Fibroblast of upper back skin (primary cell): ENCODE measurements around the gene LEP.

Source experiments
- DNase-seq: peaks from one replicate; pipeline ENCODE4 v3.0.0-alpha.2; 2013

The LEP gene

GRCh38 chr7:128251337-128251736 is 10.3 kb downstream of the LEP start:
- DNase-seq, result no peak

DNA sequence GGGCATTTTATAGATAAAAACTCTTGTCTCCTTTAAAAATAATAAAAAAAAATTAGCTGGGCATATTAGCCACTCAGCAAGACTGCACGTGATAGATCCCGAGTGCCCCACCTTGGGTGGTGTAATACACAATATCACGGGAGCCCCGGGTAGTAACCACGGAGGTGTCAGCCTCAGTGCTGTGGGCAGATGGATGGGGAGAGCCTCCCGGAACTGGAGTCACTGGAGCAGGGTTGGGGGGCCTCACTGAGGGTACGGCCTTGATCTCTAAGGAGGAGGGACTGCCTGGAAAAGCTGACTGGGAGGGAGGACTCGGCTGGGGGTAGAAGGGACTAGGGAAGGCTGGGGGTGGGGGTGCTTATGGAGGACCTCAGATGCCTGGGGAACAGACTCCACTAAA is 12.6 kb downstream of the LEP start:
- no peak for DNase-seq

GRCh38 chr7:128254470-128254869 is 13.4 kb downstream of the LEP start:
- DNase-seq, result no peak

DNA sequence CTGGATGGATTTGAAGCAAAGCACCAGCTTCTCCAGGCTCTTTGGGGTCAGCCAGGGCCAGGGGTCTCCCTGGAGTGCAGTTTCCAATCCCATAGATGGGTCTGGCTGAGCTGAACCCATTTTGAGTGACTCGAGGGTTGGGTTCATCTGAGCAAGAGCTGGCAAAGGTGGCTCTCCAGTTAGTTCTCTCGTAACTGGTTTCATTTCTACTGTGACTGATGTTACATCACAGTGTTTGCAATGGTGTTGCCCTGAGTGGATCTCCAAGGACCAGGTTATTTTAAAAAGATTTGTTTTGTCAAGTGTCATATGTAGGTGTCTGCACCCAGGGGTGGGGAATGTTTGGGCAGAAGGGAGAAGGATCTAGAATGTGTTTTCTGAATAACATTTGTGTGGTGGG is 14.2 kb downstream of the LEP start:
- no peak for DNase-seq

DNA sequence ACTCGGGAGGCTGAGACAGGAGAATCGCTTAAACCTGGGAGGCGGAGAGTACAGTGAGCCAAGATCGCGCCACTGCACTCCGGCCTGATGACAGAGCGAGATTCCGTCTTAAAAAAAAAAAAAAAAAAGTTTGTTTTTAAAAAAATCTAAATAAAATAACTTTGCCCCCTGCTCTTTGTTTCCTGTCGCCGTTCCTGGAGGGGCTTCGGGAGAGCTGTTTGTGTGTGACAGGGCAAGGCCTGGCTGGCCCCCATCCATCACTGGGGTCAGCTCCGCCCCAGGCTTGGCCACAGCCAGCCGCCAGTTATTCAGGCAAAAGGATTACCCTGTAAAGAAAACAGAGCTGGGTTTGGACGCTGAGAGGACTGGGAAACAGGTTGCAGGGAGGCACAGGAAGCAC is 16.4 kb downstream of the LEP start:
- no peak for DNase-seq

DNA sequence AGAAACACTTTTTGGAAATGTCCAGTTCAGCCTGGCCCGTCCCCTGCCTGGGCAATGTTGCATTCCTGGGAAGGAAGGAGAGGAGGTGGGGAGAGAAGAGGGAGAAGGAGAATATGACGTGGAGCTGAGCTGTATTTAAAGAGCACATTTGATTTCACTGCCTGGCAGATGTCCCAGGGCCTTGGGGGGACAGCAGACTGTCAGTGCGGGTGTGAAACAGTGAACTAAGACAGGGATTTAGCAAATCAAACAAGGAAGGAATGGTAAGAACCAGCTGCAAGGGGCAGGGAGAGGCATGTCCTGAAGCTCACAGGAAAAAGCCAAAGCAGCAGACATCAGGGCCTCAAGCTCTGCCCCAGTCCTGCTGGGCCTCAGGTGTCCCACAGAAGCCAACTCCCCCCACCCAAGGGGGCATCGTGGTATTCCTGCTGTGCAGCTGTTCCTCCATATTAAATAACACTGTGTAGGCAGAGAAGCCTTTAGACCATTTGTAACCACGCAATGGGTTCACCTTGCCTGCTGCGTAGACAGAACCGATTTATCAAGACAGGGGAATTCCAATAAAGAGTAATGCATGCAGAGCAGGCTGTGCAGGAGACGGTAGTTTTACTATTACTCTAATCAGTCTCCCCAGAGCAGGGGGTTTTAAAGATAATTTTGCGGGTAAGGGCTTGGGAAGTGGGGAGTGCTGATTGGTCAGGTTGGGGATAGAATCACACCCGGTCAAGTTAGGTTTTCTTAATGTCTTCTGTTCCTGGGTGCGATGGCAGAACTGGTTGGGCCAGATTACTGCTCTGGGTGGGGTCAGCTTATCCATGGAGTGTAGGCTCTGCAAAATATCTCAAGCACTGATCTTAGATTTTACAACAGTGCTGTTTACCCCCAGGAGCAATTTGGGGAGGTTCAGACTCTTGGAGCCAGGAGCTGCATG is 18.3 kb downstream of the LEP start:
- DNase-seq, result peak; percentile 59

DNA sequence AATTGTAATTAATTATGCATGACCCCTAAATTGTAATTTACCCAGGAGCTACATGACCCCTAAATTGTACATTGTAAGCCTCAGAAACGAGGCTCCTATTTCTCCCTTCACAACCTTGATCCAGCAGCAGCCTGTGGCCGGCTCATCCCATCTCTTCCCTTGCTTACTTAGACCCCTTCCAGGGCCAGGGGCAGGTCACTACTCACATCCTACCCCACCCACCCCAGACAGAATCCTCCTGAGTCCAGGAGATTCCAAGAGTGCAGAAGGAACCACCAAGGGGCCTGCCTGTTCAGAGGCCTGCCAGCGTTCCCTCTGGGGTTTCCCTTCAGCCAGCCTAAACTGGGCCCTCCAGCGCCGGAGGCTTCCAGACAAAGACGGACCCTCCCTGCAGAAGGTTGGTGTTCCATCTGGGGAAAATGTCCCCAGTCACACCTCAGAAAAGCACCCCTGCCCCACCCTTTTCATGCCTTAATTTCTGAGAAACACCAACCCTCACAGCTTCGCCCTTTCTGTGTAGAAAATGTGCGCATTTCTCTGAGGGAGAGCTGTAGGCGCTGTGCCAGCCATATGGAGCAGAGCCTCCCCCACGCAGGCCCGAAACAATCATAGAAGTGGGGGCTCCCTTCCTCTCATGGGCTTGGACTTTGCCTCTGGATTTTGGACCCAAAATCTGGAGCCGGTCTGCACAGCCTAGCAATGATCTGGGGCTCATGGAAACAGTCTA is 19.2 kb downstream of the LEP start:
- no peak for DNase-seq

GRCh38 chr7:128262273-128263028 is 21.4 kb downstream of the LEP start:
- no peak for DNase-seq

- DNase-seq, result no peak
Observed at GRCh38 chr7:128263420-128263819, 22.3 kb downstream of the LEP start.

- no peak for DNase-seq
Observed at GRCh38 chr7:128264477-128264876, 23.4 kb downstream of the LEP start.

- no peak for DNase-seq
Observed at GRCh38 chr7:128265156-128265905, 24.3 kb downstream of the LEP start.

DNA sequence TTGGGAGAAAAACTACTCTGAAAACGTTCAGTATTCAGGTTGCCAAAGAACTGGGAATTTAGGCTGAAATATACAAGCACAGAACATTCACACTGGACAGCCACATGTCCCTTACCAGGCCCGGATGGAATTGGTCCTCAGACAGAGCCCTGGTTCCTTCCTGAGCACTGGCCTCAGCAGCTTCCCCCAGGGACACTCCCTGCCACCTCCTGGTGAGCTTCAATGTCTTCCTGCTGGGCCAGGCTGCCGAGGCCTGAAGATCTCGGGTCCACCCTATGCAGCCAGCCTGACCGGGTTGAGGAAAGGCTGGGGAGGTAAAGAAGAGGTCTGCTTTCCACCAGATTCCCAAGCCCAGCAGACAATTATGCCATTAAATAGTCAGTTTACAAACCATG is 24.8 kb downstream of the LEP start:
- no peak for DNase-seq

DNA sequence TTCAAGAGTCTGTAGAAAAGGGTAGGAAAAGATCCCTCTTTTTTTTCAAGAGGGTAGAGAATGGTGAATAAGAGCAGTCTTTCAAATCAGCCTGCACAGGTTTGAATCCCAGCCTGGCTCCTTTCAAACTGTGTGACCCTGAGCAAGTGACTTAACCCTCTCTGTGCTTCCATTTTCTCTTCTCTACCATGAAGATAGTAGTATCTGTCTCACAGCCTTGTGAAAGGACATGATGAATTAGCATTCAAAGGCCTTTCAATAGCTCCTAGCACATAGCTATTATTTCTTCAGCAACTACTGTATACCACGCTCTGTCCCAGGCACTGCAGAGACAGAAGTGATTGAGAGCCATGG is 25.4 kb downstream of the LEP start:
- no peak for DNase-seq

DNA sequence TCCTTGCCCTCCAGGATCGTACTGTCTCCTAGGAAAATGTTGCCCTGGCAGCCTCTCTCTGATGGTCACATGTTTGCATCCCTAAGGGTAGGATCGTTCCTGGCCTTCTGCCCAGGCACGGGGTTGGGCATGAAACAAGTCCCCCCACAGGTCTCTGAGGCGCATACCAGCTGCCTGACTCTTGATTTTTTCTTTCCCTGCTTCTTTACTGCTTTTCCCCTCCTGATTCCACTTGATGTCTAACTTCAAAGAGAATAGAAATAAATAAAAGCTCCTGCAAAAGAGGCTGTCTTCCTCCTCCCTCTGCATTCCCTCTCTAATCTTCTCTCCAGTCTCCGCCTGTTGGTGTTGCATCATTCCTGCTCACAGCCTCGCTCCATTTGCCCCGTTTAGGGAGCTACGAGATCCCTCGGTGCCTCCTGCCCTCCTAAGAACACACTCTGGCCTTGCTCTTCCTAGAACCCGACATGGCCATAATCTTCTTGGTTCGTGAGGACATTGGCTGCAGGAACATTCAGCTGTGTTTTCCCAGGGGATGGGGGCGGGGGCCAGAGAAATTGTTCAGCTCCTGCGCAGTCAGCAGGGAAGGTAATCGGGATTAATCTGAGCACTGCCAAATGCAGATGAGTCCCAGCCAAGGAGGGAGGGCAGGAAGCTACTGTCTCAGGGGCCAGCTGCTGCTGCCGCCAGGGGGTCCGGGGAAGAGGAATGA is 26.0 kb downstream of the LEP start:
- peak; percentile 86 for DNase-seq

DNA sequence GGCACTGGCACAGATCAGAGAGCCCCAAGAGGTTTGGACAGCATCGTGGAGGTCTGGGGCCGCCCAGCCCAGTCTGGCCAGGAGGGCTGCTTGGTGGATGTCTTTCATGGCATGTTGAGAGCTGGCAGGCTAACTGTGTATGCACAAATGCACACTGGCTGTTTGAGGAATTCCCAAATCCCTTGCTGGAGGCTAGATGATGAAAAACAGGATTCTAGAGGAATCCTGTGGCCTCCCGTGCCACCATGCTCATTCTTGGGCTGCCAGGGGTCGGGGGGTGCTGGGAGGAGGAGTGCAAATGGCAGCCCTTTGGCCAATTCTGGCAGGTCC is 26.5 kb downstream of the LEP start:
- no peak for DNase-seq

GRCh38 chr7:128268233-128268632 is 27.2 kb downstream of the LEP start:
- no peak for DNase-seq

GRCh38 chr7:128270826-128271272 is 29.8 kb downstream of the LEP start:
- no peak for DNase-seq

DNA sequence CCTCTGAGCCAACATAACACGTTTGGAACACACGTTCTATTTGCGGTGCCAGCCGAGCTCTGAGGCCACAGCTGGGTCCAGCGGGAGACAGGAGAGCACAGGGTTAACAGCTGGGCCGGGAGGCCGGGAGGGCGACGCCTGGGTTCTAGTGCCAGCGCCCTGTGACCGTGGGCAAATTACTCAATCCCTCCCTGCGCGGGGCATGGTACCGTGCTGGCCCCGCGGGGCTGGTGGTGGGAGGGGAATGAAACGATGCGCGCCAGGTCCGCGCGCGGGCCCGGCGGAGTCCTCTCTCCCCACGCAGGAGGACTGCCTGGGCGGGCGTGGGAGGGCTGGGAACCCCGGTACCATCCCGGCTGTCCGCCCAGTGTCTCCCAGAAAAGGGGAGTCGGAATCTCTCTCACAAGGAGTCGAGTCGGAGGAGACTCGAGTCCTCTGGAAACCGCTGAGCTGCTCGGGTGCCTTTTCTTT is 30.4 kb downstream of the LEP start:
- DNase-seq, result no peak

- no peak for DNase-seq
Observed at GRCh38 chr7:128271942-128272481, 30.9 kb downstream of the LEP start.

DNA sequence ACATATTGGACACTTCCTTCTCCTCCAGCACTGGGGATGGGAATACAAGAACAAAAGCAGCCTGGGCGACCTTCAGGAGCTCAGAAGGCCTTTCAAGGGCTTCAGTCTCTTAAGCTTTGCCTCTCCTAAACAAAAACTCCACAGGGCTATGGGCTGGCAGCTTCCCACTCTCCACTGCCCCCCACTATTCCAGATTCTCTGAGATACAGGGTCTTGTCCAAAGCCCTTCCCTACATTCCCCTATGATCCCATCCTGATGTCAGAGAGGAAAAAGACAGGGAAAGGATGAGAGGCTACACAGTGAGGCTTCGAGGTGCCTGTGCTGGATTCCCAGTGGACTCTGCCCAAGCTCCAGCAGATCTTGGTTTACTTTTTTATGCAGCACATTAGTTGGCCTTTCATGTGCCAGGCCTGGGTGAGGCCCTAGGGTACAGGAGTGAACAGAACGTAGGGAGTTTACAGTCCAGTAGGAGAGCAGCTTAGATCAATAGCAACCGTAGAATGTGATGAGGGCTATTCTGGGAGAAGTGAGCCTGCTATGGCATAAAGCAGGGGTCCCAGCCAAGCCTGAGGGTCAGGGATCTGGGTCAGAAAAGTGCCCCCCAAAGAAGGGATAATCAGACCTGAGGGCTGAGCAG is 33.3 kb downstream of the LEP start:
- DNase-seq, result no peak

GRCh38 chr7:128274884-128275603 is 34.0 kb downstream of the LEP start:
- no peak for DNase-seq
